CD14-positive monocyte (primary cell): ENCODE data around the gene DNAH1. TPM values are rescaled to one million over a fixed set of nuclear protein-coding genes. Genes with fewer than 3 reads are reported as not detected.

Experiments used
- DNase-seq, 3 donors: peaks; one replicate each; pipeline ENCODE4 v3.0.0-alpha.2; 2011 to 2022
- H2AFZ ChIP-seq: 2 replicates; pipeline ENCODE4 v1.6.0; 2012; ENCODE audit warnings: mild to moderate bottlenecking, low read depth, low read length, inconsistent platforms; ENCODE audit not compliant: insufficient read depth, poor library complexity, severe bottlenecking
- H3K27ac ChIP-seq, 2 donors: 1 replicate in 1 of 2; 2 replicates in 1 of 2; pipeline ENCODE4 v1.5.1; 2012 to 2013; ENCODE audit warnings: low read length in 2 of 2, control low read depth in 1 of 2, inconsistent platforms in 1 of 2, low read depth in 1 of 2, mild to moderate bottlenecking in 1 of 2
- H3K27me3 ChIP-seq, 2 donors: one replicate each; pipeline versions ENCODE4 v1.6.0 to v1.6.1; 2011 to 2013; ENCODE audit warnings: low read length in 2 of 2; ENCODE audit not compliant: control insufficient read depth in 2 of 2, insufficient read depth in 2 of 2
- H3K36me3 ChIP-seq, 2 donors: replicated peaks in 1 of 2; 1 replicate in 1 of 2; 2 replicates in 1 of 2; pipeline versions ENCODE4 v1.5.1 to v1.6.1; 2012 to 2013; ENCODE audit warnings: low read length in 2 of 2, control low read depth in 1 of 2, inconsistent platforms in 1 of 2, mild to moderate bottlenecking in 1 of 2; ENCODE audit not compliant: insufficient read depth in 2 of 2, control insufficient read depth in 1 of 2
- H3K4me1 ChIP-seq, 2 donors: 1 replicate in 1 of 2; 2 replicates in 1 of 2; pipeline versions ENCODE4 v1.5.1 to v1.6.1; 2012 to 2013; ENCODE audit warnings: low read length in 2 of 2, control low read depth in 1 of 2, inconsistent platforms in 1 of 2, mild to moderate bottlenecking in 1 of 2, moderate library complexity in 1 of 2; ENCODE audit not compliant: insufficient read depth in 2 of 2, control insufficient read depth in 1 of 2
- H3K4me2 ChIP-seq: replicated peaks from 2 replicates; pipeline ENCODE3; 2012; ENCODE audit warnings: low read length, moderate library complexity, mild to moderate bottlenecking; ENCODE audit not compliant: poor library complexity, severe bottlenecking; ENCODE audit errors: extremely low read depth
- H3K4me3 ChIP-seq, 3 experiments: fragments of 200-600 bp in 1 of 3; sonication (generic) in 1 of 3; replicated peaks in 1 of 3; 1 replicate in 2 of 3; 2 replicates in 1 of 3; pipeline ENCODE4 v1.5.1; 2011 to 2013; ENCODE audit warnings: low read length in 3 of 3, mild to moderate bottlenecking in 3 of 3, control low read depth in 2 of 3, low read depth in 2 of 3, inconsistent platforms in 1 of 3, moderate library complexity in 1 of 3
- H3K79me2 ChIP-seq: 2 replicates; pipeline ENCODE4 v1.6.0; 2012; ENCODE audit warnings: mild to moderate bottlenecking, control low read depth, inconsistent platforms, low read length, moderate library complexity; ENCODE audit not compliant: insufficient read depth
- H3K9ac ChIP-seq: 2 replicates; pipeline ENCODE4 v1.6.0; 2017; ENCODE audit warnings: low read length, mild to moderate bottlenecking; ENCODE audit not compliant: insufficient read depth, poor library complexity, severe bottlenecking
- H3K9me3 ChIP-seq, 2 donors: replicated peaks in 1 of 2; 1 replicate in 1 of 2; 2 replicates in 1 of 2; pipeline versions ENCODE4 v1.5.1 to v1.6.1; 2012 to 2013; ENCODE audit warnings: low read length in 2 of 2, control low read depth in 1 of 2; ENCODE audit not compliant: control insufficient read depth in 1 of 2, insufficient read depth in 1 of 2
- H4K20me1 ChIP-seq: 2 replicates; pipeline ENCODE4 v1.6.0; 2012; ENCODE audit warnings: mild to moderate bottlenecking, low read length, control low read depth, moderate library complexity; ENCODE audit not compliant: insufficient read depth
- H3K27ac Mint-ChIP-seq, 7 donors: one replicate each; pipeline ENCODE4 v1.8.0; 2020; ENCODE audit warnings: mild to moderate bottlenecking in 7 of 7, mixed read lengths in 7 of 7, moderate library complexity in 6 of 7, inconsistent platforms in 2 of 7
- H3K27me3 Mint-ChIP-seq, 3 donors: one replicate each; pipeline ENCODE4 v1.8.0; 2021 to 2022; ENCODE audit warnings: low read depth in 3 of 3, mild to moderate bottlenecking in 3 of 3, mixed read lengths in 3 of 3, moderate library complexity in 3 of 3, inconsistent platforms in 1 of 3
- H3K36me3 Mint-ChIP-seq, 2 donors: one replicate each; pipeline ENCODE4 v1.8.0; 2020; ENCODE audit warnings: mixed read lengths in 2 of 2, inconsistent platforms in 1 of 2, mild to moderate bottlenecking in 1 of 2
- H3K4me1 Mint-ChIP-seq: one replicate; pipeline ENCODE4 v1.8.0; 2020; ENCODE audit warnings: mild to moderate bottlenecking, mixed read lengths
- H3K4me3 Mint-ChIP-seq, 2 donors: one replicate each; pipeline ENCODE4 v1.8.0; 2020; ENCODE audit warnings: mild to moderate bottlenecking in 2 of 2, mixed read lengths in 2 of 2, moderate library complexity in 1 of 2
- H3K9me3 Mint-ChIP-seq, 7 donors: one replicate each; pipeline ENCODE4 v1.8.0; 2020 to 2022; ENCODE audit warnings: mixed read lengths in 7 of 7, mild to moderate bottlenecking in 6 of 7, moderate library complexity in 6 of 7, inconsistent platforms in 2 of 7
- CTCF ChIP-seq: fragments of 200-600 bp; IDR thresholded peaks from one replicate; pipeline ENCODE4 v1.8.0; 2022; ENCODE audit warnings: antibody characterized with exemption, mild to moderate bottlenecking
- WGBS: methylation state at CpG from one replicate; pipeline ENCODE4 v1.1.5; 2013; ENCODE audit warnings: missing lambda C conversion rate; ENCODE audit not compliant: insufficient coverage; 5-methylcytosine and 5-hydroxymethylcytosine counted together
- intact Hi-C, 2 donors: fragments of 100-400 bp; cut with micrococcal nuclease; formaldehyde crosslinking; loops; one replicate each; pipeline versions ENCODE4 v1.15.0 to v1.15.1; 2023
- polyA plus RNA-seq, 3 donors: library from polyadenylated mRNA; depleted of rRNA in 1 of 3; unstranded in 2 of 3; stranded (reverse) in 1 of 3; fragments of 300-500 nt in 2 of 3; fragments of >200 nt in 1 of 3; fragmentation: Illumina TruSeq in 2 of 3; gene quantifications; 1 replicate in 2 of 3; 2 replicates in 1 of 3; pipeline ENCODE4 v1.2.3, GENCODE V29; 2012 to 2021

Gene DNAH1
- polyA plus RNA-seq, 3 donors = 0.15 to 47.0 (median 0.25) TPM

- Histone ChIP-seq H3K27ac (no peak overlapping the region), H3K4me3 (no peak overlapping the region), H3K9ac (no peak overlapping the region), H3K4me2 (no peak overlapping the region), H3K36me3 (peaks cover 79 to 99% of the 10 kb centered on the region in 2 donors), H3K79me2 (no peaks in the 10 kb centered on the region), H3K4me1 (no peaks in the 10 kb centered on the region), H3K27me3 (no peaks in the 10 kb centered on the region), H4K20me1 (no peaks in the 10 kb centered on the region), H3K9me3 (no peaks in the 10 kb centered on the region), H2AFZ (no peak overlapping the region)
- H3K36me3 Mint-ChIP-seq = peaks cover 80 to 87% of the 10 kb centered on the region in 2 donors
- 97% methylated on average over 11 of the region's 11 CpGs for WGBS
- no peak overlapping the region for H3K27ac Mint-ChIP-seq
- H3K9me3 Mint-ChIP-seq = peaks cover 0 to 1% (median 0%) of the 10 kb centered on the region in 7 donors
- no peaks in the 10 kb centered on the region for H3K4me1 Mint-ChIP-seq
- intact Hi-C loops = no loop called here
- no peak overlapping the region for H3K4me3 Mint-ChIP-seq
- DNase-seq = no peak
- H3K27me3 Mint-ChIP-seq = peaks cover 0 to 5% (median 2%) of the 10 kb centered on the region in 3 donors
- TF ChIP-seq CTCF = no peak
Measured at GRCh38 chr3:52349131-52349530, 33.0 kb downstream of the DNAH1 start.

GRCh38 chr3:52349611-52350395 is 33.7 kb downstream of the DNAH1 start:
- Histone ChIP-seq H3K36me3 (peaks cover 76 to 99% of the 10 kb centered on the region in 2 donors), H3K4me2 (no peak overlapping the region), H3K79me2 (no peaks in the 10 kb centered on the region), H3K4me1 (no peaks in the 10 kb centered on the region), H3K27me3 (no peaks in the 10 kb centered on the region), H4K20me1 (no peaks in the 10 kb centered on the region), H3K9me3 (no peaks in the 10 kb centered on the region), H3K4me3 (no peak overlapping the region), H3K27ac (no peak overlapping the region), H3K9ac (no peak overlapping the region), H2AFZ (no peak overlapping the region)
- TF ChIP-seq CTCF = no peak
- Mint-ChIP-seq H3K27ac (no peak overlapping the region), H3K9me3 (no peaks in the 10 kb centered on the region), H3K4me1 (no peaks in the 10 kb centered on the region), H3K4me3 (no peak overlapping the region), H3K36me3 (peaks cover 78 to 87% of the 10 kb centered on the region in 2 donors), H3K27me3 (peaks cover 0 to 5% (median 2%) of the 10 kb centered on the region in 3 donors)
- WGBS = 98% methylated on average over 14 of the region's 19 CpGs
- intact Hi-C loops = no loop called here
- DNase-seq = no peak
